NCI-H524 (cell line): ENCODE data around the gene CEACAM21.

Experiments
- DNase-seq, 2 experiments: peaks; one replicate each; lab custom pipeline; 2025; lab: John Stamatoyannopoulos, UW

Gene CEACAM21

GRCh38 chr19:41587101-41587837, 11.3 kb downstream of the CEACAM21 start:
- DNase-seq: no peak

GRCh38 chr19:41587838-41588210, 11.9 kb downstream of the CEACAM21 start:
- no peak for DNase-seq

- no peak for DNase-seq
Measured at GRCh38 chr19:41588497-41589209, 12.7 kb downstream of the CEACAM21 start.

- DNase-seq: no peak
Measured at GRCh38 chr19:41589371-41589770, 13.4 kb downstream of the CEACAM21 start.

- no peak for DNase-seq
Measured at GRCh38 chr19:41590936-41591335, 15.0 kb downstream of the CEACAM21 start.

- DNase-seq: no peak
Measured at GRCh38 chr19:41591951-41592562, 16.1 kb downstream of the CEACAM21 start.

GRCh38 chr19:41595258-41595889, 19.4 kb downstream of the CEACAM21 start:
- peak; percentile 35 to 48 for DNase-seq

- DNase-seq: no peak
Measured at GRCh38 chr19:41595890-41596280, 19.9 kb downstream of the CEACAM21 start.

GRCh38 chr19:41597600-41598041, 21.7 kb downstream of the CEACAM21 start:
- DNase-seq: peak; percentile 21 to 63

GRCh38 chr19:41599175-41599966, 23.4 kb downstream of the CEACAM21 start:
- no peak for DNase-seq

- no peak for DNase-seq
Measured at GRCh38 chr19:41601771-41602170, 25.8 kb downstream of the CEACAM21 start.

GRCh38 chr19:41604831-41605230, 28.9 kb downstream of the CEACAM21 start:
- no peak for DNase-seq

GRCh38 chr19:41606215-41606837, 30.4 kb downstream of the CEACAM21 start:
- DNase-seq: no peak

- DNase-seq: no peak
Measured at GRCh38 chr19:41607668-41608067, 31.7 kb downstream of the CEACAM21 start.

- no peak for DNase-seq
Measured at GRCh38 chr19:41610789-41611188, 34.8 kb downstream of the CEACAM21 start.

GRCh38 chr19:41612483-41612882, 36.5 kb downstream of the CEACAM21 start:
- DNase-seq: no peak

GRCh38 chr19:41615207-41615606, 39.2 kb downstream of the CEACAM21 start:
- no peak for DNase-seq

- no peak for DNase-seq
Measured at GRCh38 chr19:41616792-41617621, 41.0 kb downstream of the CEACAM21 start.

- no peak for DNase-seq
Measured at GRCh38 chr19:41617941-41618730, 42.2 kb downstream of the CEACAM21 start.
